Hippocampal formation (tissue), 2 donors: Measurements from ENCODE around the gene SLC6A8.

Experiments used
- DNase-seq, 2 donors: peaks; one replicate each; lab custom pipeline; 2025; lab: John Stamatoyannopoulos, UW

SLC6A8 gene

DNA sequence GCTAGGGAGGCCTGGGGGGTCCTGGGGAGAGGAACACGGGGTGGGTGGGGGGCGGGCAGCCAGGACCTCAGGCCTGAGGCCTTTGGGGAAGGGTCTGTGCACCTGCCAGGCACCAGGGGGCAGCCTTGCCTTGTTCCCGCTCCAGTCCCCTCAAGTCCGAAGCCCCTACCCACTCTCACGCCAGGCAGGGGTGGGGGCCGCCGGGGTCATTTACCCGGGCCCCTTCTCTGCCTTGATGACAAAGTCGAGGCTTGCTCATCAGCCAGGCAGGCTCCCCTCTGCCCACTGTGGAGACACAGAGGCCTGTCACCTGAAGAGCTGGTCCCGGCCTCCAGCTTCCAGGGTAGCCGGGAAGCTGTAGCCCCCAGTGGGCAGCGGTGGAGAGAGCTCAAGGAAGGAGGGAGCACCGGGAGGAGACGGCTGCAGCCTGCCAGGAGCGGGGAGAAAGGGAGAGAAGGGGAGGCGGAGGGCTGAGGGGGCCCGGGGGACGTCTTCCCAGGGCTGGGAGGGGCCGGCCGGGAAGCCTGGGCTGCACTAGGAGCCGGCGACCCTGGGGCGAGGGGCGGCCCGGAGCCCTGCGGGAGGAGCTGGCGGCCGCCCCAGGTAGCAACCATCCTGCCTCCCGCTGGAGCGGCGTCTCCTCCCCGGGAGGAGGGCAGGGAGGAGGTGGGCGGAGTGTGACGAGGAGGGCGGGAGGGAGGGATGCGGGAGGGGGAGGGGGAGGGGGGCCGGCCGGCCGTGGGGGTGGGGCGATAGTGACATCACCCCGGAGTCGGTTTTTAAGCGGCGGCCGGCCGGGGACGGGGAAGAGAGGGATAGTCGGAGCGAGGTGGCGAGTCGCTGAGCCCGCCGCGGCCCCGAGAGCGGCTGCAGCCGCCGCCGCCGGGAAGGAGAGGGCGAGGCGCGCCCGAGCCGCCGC is at the start of gene SLC6A8:
Gene SLC6A8 (plus strand): TSS at position 806 of the 919 bp plus-strand sequence. CDS start 649 bp downstream, outside the sequence.
- DNase-seq: peak; percentile 42 to 77

DNA sequence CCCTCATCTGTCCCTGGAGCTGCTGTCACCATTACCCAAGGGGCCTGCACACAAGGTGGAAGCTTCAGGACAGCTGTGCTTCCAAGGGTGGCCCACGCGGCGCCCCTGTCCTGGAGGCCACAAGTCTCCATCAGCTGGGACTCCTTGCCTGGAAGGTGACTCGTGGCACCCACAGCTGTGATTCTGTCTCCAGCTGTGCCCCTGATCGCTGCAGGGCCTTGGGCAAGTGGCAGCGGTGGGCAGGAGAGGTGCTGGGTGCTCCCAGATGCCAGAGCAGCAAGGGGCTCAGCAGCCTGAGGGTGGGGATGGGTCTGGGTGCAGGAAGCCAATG is 49.7 kb upstream of the SLC6A8 start:
- no peak for DNase-seq

DNA sequence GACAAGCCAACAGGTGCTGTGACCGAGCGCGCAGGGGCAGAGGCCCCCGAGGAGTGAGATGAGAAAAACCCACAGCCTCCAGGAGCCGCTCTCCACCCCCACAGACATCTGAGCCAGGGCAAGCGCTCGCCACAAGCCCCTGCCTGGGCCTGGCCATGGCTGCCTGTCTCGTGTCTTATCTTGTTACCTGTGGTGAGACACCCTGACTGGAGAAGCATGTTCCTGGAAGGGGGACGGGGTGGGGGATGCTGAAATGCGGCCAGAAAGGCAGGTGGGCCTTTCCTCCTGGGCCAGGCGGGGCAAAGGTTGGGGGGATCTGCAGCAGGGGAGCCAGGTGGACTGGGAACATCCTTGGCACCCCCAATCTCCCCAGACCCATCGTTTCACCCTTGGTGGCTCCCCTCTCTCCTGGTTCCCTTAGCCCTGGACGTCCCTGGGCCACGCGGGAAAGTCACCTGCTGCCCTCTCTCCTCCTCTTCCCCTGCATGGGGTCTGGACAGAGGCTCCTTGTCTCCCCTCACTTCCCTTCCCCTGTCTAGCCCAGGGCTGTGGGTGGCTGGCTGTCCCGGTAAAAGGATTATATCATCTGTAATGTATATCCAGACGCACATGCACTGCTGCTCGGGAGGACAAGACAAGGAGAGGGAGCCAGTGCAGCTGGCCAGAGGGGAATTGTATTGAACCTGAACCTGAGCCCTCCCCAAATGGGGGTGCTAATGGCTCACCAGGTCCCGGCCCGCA is 49.1 kb upstream of the SLC6A8 start:
- DNase-seq: no peak

DNA sequence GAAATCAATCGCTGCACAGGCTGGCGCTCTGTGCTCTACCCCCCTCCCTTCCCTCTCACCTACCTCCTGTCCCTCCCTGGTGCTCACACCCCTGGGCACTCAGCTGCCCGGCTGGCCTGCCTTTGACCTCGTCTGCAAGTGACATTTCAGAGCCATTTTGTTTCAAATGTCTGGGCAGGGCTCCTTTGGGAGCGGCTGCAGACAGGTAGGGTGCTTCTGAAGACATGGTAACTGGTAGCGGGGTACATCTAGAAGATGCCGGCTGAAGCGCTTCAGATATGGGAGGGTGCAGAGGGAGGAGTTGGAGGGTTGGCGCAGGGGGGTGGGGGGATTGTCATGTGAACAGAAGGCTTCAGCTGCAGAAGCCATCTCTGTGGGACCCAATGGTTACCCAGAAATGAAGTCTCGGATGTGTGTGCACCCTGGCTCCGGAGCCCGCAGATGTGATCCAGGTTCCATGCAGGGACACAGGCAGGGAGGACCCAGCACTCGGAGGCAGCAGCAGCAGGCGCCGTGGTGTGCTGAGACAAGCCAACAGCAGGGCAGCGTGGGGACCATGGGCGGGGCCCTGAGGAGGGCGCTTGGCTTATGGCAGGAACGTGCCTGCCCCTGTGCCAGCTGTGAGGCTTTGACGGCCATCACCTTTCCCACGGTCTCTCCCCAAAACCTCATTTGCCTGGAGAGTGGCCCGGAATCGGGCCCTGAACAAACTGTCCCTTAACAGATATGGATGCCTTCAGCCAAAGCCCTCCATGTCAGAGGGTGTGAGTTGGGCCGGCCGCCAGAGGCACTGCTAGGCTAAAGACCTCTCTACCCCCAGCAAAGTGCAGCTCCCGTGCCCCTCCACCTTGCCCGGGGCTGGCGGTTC is 48.3 kb upstream of the SLC6A8 start:
- no peak for DNase-seq

DNA sequence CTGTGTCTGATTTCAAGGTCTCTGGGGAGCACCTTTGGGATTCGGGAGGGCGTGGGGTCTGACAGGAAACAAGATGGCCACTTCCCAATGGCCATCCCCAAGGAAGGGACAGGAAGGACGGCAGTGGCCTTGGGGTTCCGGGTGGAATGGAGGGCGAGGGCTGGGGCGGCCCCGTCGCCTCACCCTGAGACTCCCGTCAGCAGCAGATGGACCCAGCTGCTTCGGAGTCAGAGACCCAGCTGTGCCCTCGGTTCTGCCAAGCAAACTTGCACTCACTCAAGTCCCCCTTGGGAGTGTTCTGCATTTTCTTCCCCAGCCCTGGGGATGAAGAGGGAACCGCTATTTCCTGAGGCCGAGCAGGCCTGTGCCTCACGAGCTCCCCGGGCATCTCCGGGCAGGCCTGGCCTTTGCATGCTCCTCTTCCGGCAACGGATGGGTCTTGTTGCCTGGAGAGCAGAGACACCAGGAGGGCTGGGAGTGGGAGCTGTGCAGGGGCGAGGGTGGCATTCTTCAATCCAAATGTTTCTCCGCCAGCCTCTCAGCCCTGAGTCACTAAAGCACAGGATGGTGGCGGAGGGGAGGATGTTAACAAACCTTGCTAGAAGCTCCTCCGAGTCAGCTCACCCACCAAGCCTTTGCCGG is 47.6 kb upstream of the SLC6A8 start:
- no peak for DNase-seq

DNA sequence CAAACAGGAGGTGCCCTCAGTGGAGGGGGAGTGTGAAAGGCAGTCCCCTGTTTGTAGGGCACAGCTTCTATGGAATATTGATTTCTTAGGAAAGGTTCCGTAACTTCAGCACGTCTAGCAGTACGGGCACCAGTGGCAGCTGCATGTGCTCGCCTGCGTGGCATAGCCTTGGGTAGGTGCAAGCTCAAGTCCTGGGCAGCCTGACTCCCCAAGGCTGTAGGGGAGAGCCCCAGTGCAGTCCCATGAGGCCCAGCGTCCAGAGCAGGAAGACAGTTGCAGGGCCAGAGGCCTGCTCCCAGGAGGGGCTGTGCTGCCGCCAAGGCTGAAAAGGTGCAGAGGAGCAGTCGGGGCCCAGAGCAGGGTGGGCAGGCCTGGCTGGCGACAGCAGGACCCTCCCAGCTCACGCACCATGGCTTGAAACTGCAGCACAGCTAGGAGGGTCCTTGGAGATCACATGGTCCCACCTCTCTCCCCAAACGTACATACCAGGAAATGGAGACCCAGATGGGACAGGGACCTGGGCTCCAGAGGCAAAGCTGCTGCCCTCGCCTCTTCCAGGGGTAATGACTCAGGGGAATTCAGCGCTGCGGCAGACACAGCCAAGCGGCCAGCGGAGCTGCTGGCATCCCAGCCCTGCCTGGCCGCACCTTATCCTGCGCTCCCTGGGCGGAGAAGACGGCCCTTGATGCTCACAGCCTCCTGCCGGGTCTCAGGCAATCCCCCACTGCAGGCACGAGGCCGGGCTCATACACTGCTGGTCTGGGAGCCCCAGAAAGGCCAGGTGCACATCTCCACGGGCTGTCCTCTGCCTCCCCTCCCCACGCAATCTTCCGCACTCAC is 46.8 kb upstream of the SLC6A8 start:
- DNase-seq: no peak

DNA sequence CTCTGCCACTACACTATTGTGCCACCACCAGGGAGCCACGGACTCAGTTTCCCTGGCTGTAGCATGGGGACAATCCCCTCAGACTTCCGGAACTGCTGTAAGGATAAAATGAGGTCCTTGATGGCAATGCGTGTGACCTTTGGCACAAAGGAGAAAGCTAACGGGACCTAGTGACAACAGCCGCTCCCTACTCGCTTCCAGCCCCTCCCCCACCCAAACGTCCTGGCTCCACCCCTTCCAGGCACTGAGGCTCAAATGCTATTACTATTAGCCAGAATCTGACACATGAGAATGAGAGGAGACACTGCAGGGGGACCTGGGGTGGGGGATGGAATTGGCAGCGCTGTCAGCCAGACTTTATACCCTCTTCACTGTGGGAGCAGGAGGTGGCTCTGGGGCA is 46.1 kb upstream of the SLC6A8 start:
- no peak for DNase-seq

DNA sequence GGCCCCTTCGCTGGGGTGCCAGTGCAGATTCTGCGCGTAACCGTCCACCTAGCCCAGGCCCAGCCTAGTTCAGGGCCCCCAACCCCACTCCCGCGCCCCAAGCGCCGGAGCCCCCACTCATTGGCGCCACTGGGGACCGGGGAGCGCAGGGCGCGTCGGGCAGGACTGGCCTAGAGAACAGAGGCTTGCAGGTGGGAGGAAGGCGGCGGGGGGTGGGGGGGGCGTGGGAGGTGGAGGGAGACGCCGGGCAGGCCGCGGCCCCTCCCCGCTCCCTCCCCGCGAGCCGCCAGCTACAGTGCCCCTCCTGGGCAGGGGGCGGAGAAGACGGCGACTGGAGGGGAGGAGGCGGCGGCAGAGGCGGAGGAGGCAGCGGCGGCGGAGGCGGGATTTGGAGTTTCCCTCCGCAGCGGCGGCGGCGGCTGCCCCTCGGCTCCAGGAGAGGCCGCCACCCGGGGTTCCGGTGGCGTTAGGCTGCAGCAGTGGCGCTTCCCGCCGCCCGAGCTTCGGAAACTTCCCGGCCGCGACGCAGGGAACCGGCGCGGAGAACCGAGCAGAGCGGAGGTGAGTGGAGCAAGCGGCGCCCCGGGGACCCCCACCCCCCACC is 45.6 kb upstream of the SLC6A8 start:
- DNase-seq: no peak

DNA sequence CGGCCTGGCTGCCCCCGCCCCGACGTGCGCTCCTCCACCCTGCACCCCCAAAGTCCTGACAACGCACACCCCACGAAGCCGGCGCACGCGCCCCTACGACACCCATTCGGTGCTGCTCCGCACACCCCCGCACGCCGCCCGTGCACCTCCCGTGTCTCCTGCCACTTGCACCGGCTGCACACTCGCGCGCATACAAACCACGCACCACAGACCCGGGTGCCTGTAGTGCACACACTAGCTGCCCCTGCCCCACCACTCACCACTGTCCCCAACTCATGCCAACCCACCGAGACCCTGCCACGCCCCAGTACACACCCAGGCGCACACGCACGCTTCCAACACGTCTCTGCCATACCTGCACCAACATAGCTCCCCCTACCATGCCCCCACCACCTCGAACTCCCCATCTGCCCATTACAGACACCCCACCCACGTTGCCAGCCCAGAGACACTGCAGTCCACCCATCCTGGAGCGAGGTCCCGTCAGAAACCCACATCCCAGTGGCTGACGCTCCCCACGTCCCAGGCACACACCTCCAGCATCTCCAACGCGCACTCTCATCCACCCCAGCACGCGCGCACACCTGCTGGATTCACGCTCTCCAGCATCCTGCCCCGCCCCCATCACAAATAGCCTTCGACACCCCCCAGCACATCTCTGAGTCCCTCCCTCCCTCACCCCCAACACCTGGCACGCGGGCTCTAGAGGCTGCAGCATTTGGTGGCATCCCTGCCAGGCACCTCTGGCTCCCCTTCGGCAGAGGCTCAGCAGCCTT is 44.9 kb upstream of the SLC6A8 start:
- no peak for DNase-seq

DNA sequence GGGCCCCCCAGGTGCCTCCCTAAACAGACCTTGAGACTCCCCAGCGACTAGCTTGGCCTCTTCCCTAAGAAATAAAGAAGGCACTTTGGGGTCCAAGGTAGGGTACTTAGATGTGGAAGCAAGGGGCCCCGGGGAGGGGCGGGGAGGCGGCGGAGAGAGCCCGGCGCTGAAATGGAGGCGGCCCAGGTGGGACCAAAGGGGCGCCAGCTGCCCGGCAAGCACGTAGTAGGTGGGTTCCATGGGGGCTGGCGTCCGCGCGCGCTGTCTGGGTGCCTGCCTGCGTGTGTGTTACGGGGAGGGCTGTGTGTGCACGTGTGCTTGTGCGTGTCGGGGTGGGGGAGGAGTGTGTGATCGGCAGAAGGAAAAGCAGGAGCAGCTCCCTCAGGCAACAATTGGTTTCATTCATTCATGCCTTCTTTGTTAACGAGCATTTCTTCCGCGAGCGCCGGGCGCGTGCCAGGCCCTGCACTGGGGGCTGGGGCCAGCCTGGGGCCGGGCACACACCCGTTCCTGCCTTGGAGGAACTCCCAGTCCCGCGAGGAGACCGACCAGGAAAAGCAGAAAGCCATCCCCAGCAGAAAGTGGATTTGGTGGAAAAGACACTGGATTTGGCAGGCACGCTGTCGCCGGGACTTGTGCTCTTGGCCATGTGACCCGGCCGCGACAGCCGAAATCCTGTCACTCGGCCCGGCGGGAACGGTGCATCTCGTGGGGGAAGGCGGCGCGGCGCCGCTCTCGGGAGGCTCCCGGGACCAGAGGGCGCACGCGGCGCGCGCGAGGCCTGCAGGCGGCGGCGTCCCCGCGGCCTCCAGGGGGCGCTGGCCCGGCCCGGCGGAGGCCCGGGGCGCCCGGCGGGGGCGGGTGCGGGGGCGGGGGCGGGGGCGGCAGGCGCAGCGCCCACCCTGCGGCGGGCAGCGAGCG is 44.0 kb upstream of the SLC6A8 start:
- no peak for DNase-seq

DNA sequence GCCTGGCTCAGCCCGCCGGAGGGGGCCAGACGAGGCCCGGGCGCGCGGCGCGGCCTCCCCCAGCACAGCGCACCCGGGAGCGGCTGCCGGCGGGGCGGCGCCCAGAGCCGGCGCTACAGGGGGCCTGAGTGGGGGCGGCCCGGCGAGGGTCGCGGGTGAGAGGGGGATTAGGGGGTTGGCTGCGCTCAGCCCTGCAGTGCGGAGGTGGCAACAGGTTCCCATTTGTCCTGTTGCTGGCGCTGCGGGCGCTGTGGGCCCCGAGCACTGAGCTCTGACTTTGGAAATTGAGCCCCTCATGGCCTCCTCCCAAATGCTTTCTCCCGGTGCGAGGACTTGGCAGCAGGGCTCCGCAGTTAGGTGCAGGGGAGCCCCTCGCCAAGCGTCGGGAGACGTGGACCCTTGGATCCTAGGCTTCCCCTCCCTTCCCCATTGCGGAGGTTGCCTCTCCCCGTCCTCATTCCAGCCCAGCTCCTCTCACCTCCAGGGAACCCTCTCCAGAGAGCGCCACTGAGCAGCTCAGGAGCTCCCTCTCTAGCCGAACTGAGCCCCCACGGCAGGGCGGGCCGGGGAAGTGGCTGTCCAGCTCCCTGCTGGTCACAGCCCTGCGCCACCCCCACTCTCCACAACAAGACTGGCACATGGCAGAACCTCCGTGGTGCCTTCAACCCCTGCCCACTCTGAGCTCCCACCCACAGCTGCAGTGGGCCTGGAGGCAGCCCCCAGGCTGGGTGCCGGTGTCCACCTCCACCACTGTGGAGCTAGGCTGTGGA is 43.2 kb upstream of the SLC6A8 start:
- no peak for DNase-seq

DNA sequence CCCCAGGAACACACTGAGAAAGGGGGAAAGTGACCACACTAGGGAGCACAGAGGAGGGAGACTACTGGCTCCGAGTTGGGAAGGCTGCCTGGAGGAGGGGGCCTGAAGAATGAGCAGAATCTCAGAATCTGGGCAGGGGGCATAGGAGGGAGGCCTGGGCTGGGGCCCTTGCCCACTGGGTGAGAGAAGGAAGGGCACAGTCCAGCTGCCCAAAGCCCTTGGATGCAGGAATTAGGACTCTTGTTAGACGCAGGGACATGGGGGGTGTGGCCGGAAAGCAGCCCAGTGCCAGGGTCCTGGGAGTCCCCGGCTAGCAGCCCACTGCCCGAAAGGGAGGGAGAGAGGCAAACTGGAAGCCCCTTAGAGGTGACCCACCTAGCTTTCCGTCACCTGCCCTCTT is 42.6 kb upstream of the SLC6A8 start:
- DNase-seq: no peak

DNA sequence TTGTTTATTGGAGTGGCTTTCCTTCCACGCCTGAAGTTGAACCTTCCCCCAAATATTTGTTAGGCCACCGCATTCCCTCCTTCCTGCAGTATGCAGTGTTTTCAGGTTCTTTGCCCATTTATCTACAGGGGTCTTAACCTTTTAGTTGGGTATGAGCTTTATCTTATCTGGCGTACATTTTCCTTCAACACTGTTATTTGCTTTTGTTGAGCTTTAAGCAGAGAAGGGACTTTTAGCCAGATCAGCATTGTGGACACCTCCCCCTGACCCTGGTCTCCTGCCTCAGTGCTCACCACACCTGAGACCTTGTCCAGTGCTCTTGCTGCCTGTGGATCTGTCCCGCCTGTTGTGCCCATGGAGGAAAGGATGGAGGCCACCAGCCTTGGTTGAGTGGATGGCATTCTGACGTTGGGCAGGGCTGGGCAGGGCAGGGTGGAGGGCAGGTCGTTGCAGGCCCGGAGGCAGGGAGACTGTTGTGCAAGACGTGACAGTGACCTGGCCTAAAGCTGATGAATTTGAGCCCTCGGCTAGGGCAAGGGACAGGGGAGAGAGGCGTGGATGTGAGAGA is 41.7 kb upstream of the SLC6A8 start:
- no peak for DNase-seq

DNA sequence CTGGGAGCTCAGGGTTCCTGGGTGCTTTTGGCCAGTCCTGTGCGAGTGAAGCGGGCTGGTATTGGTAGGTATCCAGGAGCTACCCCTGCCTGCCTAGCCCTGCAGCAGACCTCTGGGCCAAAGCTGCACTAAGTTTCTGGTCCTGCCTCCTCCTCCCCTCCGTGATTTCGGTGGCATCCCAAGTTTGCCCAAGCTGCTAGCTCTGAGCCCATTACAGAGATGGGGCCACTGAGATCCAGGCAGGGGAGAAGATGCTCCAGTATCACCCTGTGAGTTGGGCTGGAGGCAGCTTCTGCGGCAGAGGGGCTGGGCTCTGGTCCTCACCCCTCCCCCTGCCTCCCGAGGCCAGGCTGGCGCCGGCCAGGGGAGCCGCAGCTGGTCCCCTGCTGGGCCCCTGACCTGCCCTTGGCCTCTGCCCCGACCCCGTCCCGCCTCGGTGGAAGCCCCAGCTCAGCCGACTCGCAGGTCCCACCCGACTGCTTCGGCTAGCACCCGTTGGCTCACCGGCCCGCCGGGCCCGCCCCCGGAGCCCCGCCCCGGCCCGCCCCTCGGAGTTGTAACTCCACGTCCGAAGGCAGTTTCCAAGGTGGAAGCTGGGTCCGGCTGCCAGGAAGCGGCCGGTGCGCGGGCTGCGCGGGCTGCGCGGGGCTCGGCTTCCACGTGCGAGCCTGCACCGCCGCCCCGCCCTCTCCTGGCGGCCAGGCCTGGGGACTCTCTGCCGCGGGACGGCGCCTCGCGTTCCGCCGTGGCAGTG is 40.9 kb upstream of the SLC6A8 start, which contains the start of gene DUSP9:
Gene DUSP9 (plus strand): TSS at position 584 of the 754 bp plus-strand sequence. CDS start 751 bp downstream, outside the sequence.
- DNase-seq: no peak

DNA sequence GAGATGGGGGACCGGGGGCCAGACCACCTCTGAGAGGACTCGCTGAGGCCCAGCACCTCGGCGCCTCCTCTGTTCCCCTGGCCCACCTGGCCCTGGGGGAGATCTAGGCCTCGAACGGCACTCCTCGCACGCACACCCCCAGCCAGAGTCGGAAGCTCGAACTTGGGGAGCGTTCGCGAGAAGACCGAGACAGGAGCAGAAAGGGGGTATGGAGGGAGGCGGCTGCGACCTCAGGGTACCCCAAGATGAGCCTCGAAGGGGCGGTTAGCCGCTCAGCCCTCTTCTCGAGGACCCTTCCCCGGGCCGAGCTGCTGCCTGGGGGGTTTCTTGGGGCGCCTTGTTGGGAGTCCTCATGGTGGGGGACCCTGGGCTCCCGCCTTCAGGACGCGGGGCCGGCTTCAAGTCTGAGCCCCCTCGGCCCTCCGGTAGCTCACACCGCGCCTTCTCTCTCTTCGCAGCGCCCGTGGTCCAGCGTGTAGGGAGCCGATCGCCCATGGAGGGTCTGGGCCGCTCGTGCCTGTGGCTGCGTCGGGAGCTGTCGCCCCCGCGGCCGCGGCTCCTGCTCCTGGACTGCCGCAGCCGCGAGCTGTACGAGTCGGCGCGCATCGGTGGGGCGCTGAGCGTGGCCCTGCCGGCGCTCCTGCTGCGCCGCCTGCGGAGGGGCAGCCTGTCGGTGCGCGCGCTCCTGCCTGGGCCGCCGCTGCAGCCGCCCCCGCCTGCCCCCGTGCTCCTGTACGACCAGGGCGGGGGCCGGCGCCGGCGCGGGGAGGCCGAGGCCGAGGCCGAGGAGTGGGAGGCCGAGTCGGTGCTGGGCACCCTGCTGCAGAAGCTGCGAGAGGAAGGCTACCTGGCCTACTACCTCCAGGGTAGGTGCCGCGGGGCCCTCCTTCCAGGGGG is 40.0 kb upstream of the SLC6A8 start:
- DNase-seq: no peak
